ENCODE data around the gene SH3D21. TPM values are rescaled to one million over a fixed set of nuclear protein-coding genes. Genes with fewer than 3 reads are reported as not detected.

SH3D21 gene
- total RNA-seq, 3 donors from 2014 or later (not counting 1 experiment from before 2014, with no cell fraction given): 1.9 to 2.6 (median 2.5) TPM

DNA sequence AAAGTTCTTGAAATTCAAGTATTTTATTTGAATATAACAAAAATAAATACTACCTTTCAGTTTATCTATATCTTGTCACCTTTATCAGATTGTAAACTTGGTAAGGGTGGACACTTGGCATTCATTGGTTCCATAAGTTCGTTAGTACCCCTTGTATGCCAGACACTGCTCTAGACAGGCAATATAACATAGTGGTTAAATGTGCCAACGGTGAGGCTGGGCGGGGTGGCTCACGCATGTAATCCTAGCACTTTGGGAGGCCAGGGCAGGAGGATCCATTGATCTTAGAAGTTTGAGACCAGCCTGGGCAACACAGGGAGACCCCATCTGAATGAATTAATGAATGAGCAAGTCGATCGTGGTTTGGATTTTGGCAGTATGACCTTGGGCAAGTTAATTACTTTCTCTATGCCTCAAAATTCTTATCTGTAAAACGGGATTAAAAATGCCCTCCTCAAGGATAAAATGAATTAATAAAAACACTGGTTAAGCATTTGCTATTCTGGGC is 26.3 kb upstream of the SH3D21 start:
- Mint-ChIP-seq H3K4me3 (no peak overlapping the region), H3K9me3 (no peaks in the 10 kb centered on the region), H3K27ac (peak overlapping the region; percentile 41 to 84), H3K27me3 (ENCODE audit: low read depth in 2 of 2) (no peaks in the 10 kb centered on the region), H3K36me3 (peaks cover 12% of the 10 kb centered on the region), H3K4me1 (peaks cover 15 to 18% of the 10 kb centered on the region in 2 donors)
- no peak for DNase-seq
- H3K36me3 ChIP-seq (ENCODE audit: control insufficient read depth, insufficient read depth, low read length): peaks cover 24% of the 10 kb centered on the region
- intact Hi-C loops (cut with micrococcal nuclease): loop anchor here (10.0 kb wide), 1 partner anchor 55 kb away; the partner anchor contains the start of gene THRAP3
- H3K4me3 ChIP-seq (ENCODE audit: low read length): no peak overlapping the region
- ATAC-seq: no peak
- H3K27ac ChIP-seq (ENCODE audit: low read length): no peak overlapping the region
- no peaks in the 10 kb centered on the region for H3K27me3 ChIP-seq (ENCODE audit: control insufficient read depth, insufficient read depth, low read length)
- WGBS (ENCODE audit: insufficient coverage): 93% methylated on average over 6 of the region's 7 CpGs
- H3K9me3 ChIP-seq (ENCODE audit: control insufficient read depth, insufficient read depth, low read length): no peaks in the 10 kb centered on the region
- no peaks in the 10 kb centered on the region for H3K4me1 ChIP-seq (ENCODE audit: control insufficient read depth, insufficient read depth, low read length)
- TF ChIP-seq, protein P1, sequence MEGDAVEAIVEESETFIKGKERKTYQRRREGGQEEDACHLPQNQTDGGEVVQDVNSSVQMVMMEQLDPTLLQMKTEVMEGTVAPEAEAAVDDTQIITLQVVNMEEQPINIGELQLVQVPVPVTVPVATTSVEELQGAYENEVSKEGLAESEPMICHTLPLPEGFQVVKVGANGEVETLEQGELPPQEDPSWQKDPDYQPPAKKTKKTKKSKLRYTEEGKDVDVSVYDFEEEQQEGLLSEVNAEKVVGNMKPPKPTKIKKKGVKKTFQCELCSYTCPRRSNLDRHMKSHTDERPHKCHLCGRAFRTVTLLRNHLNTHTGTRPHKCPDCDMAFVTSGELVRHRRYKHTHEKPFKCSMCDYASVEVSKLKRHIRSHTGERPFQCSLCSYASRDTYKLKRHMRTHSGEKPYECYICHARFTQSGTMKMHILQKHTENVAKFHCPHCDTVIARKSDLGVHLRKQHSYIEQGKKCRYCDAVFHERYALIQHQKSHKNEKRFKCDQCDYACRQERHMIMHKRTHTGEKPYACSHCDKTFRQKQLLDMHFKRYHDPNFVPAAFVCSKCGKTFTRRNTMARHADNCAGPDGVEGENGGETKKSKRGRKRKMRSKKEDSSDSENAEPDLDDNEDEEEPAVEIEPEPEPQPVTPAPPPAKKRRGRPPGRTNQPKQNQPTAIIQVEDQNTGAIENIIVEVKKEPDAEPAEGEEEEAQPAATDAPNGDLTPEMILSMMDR (IDR thresholded peaks at IDR 0.05): no peak

DNA sequence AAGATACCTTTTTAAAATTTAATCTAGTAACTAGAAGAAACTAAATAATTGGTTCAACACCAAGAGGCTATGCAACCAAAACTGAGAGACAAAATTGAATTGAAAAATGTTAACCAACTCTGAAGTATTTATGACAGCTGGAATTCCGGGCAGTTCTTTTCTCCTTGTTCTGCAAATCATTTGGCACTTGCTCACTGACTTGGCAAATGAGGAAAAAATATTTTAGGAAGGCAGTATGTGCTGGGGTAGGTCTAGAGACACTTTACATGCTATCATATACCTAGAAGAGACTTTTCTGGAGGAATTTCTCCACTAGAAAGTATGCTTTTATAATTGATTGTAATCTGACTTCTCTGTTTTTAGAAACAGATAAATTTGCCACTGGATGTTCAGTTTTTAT is 22.1 kb upstream of the SH3D21 start:
- Mint-ChIP-seq H3K27me3 (ENCODE audit: low read depth in 2 of 2) (no peaks in the 10 kb centered on the region), H3K36me3 (peaks cover 28% of the 10 kb centered on the region), H3K4me3 (no peak overlapping the region), H3K27ac (peak overlapping the region in 1 of 2 donors; percentile 67), H3K9me3 (no peaks in the 10 kb centered on the region), H3K4me1 (peaks cover 21 to 36% of the 10 kb centered on the region in 2 donors)
- no peak for DNase-seq
- H3K27me3 ChIP-seq (ENCODE audit: control insufficient read depth, insufficient read depth, low read length): no peaks in the 10 kb centered on the region
- intact Hi-C loops (cut with micrococcal nuclease): loop anchor here (10.0 kb wide), 1 partner anchor 59 kb away; the partner anchor contains the start of gene THRAP3
- TF ChIP-seq, protein P1 (IDR thresholded peaks at IDR 0.05): no peak
- 92% methylated on average over 1 of the region's 1 CpG for WGBS (ENCODE audit: insufficient coverage)
- no peaks in the 10 kb centered on the region for H3K9me3 ChIP-seq (ENCODE audit: control insufficient read depth, insufficient read depth, low read length)
- H3K4me3 ChIP-seq (ENCODE audit: low read length): no peak overlapping the region
- H3K27ac ChIP-seq (ENCODE audit: low read length): no peak overlapping the region
- ATAC-seq: no peak
- H3K36me3 ChIP-seq (ENCODE audit: control insufficient read depth, insufficient read depth, low read length): peaks cover 63% of the 10 kb centered on the region
- H3K4me1 ChIP-seq (ENCODE audit: control insufficient read depth, insufficient read depth, low read length): no peaks in the 10 kb centered on the region

DNA sequence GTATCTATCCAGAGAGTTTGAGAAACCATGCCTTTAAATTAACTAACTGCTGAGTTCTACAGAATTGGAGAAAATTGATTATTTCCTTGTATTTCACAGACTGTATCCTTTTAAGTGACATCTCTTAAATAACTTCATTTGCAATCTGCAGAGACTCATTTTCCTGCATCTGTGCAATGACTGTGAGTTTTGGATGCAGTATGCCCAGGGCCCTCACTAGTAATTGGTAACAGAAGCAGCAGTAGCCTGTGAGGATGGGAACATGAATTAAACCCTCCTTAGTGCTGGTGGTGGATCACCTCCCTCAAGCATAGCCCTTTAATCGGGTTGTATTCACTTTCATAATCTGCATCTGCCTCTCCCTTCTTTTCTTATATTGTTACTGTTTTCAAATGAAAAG is 21.7 kb upstream of the SH3D21 start:
- DNase-seq (no peak), ATAC-seq (no peak)
- Histone ChIP-seq H3K27me3 (ENCODE audit: control insufficient read depth, insufficient read depth, low read length) (no peaks in the 10 kb centered on the region), H3K36me3 (ENCODE audit: control insufficient read depth, insufficient read depth, low read length) (peaks cover 68% of the 10 kb centered on the region), H3K27ac (ENCODE audit: low read length) (no peak overlapping the region), H3K4me3 (ENCODE audit: low read length) (no peak overlapping the region), H3K4me1 (ENCODE audit: control insufficient read depth, insufficient read depth, low read length) (no peaks in the 10 kb centered on the region), H3K9me3 (ENCODE audit: control insufficient read depth, insufficient read depth, low read length) (no peaks in the 10 kb centered on the region)
- H3K27ac Mint-ChIP-seq: peak overlapping the region in 1 of 2 donors; percentile 67
- TF ChIP-seq, protein P1 (IDR thresholded peaks at IDR 0.05): no peak
- H3K9me3 Mint-ChIP-seq: no peaks in the 10 kb centered on the region
- H3K4me3 Mint-ChIP-seq: no peak overlapping the region
- intact Hi-C loops (cut with micrococcal nuclease): loop anchor here (10.0 kb wide), 1 partner anchor 60 kb away; the partner anchor contains the start of gene THRAP3
- peaks cover 30% of the 10 kb centered on the region for H3K36me3 Mint-ChIP-seq
- no peaks in the 10 kb centered on the region for H3K27me3 Mint-ChIP-seq (ENCODE audit: low read depth in 2 of 2)
- WGBS (ENCODE audit: insufficient coverage): no CpG with 5 or more reads among the region's 1 CpG
- peaks cover 16 to 33% of the 10 kb centered on the region in 2 donors for H3K4me1 Mint-ChIP-seq

Data from natural killer cell (primary cell).